HCT116 (cell line): Measurements from ENCODE around the gene ATXN1.

Source experiments
- ATF3 ChIP-seq: IDR thresholded peaks from 2 replicates; pipeline ENCODE4 v1.6.1; 2012
- CTCF ChIP-seq, 3 experiments: fragments of 200-600 bp in 1 of 3; sonication (generic) in 1 of 3; IDR thresholded peaks in 2 of 3; conservative IDR thresholded peaks in 1 of 3; 2 replicates each; pipeline ENCODE4 v1.5.1; 2012 to 2017; ENCODE audit warnings: low read depth in 2 of 3, low read length in 2 of 3, antibody characterized with exemption in 1 of 3, borderline replicate concordance in 1 of 3, control low read depth in 1 of 3, mild to moderate bottlenecking in 1 of 3, mixed read lengths in 1 of 3, mixed run types in 1 of 3, moderate library complexity in 1 of 3; ENCODE audit not compliant: insufficient read depth in 1 of 3
- EZH2 ChIP-seq: fragments of 200-600 bp; sonication (generic); IDR thresholded peaks from 2 replicates; pipeline ENCODE4 v1.6.1; 2017; ENCODE audit warnings: antibody characterized with exemption, mixed run types
- FOSL1 ChIP-seq: IDR thresholded peaks from 2 replicates; pipeline ENCODE4 v1.6.1; 2012; ENCODE audit warnings: low read depth
- POLR2A ChIP-seq: IDR thresholded peaks from 2 replicates; pipeline ENCODE4 v1.7.0; 2011; ENCODE audit warnings: borderline replicate concordance; ENCODE audit not compliant: insufficient read depth, insufficient read length; ENCODE audit errors: extremely low read depth
- TF ChIP-seq, protein P1 (sequence below): IDR thresholded peaks from 2 replicates; pipeline ENCODE4 v1.6.1; 2012

GRCh38 chr6:16367571-16367970 is 393.7 kb downstream of the ATXN1 start:
- TF ChIP-seq FOSL1 (no peak), EZH2 (no peak), CTCF (IDR thresholded peaks at IDR 0.05 in 2 of 3, conservative IDR thresholded peaks at IDR 0.05 in 1 of 3; ENCODE audit: borderline replicate concordance in 1 of 3, insufficient read depth in 1 of 3, low read depth in 2 of 3, low read length in 2 of 3) (no peak), ATF3 (no peak), POLR2A (no peak)
- TF ChIP-seq, protein P1, sequence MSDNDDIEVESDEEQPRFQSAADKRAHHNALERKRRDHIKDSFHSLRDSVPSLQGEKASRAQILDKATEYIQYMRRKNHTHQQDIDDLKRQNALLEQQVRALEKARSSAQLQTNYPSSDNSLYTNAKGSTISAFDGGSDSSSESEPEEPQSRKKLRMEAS, result no peak
